IMR-90 (cell line): ENCODE data around the gene LRRC31. TPM values are rescaled to one million over a fixed set of nuclear protein-coding genes. Genes with fewer than 3 reads are reported as not detected.
A peak's percentile ranks its signal among the peaks of the same experiment; 100 is the strongest.

Experiments
- ATAC-seq: fragments of 200-7000 bp; cut with Tn5 transposase; 2 replicates; pipeline ENCODE4 v1.9.1; 2020; ENCODE audit warnings: low read depth, mild to moderate bottlenecking, moderate library complexity
- BruUV-seq: library from RNA; stranded (reverse); fragments of 400-500 nt; replicated peaks from 2 replicates; lab custom pipeline; 2021; lab: Mats Ljungman, UMichigan
- CTCF ChIA-PET: fragments of 300-600 bp; formaldehyde crosslinking; extraction: SDS; loops from one replicate; lab custom pipeline; 2021; ENCODE audit warnings: antibody characterized with exemption; lab: Yijun Ruan, JAX
- POLR2A ChIA-PET: fragments of 300-600 bp; sonication (Branson Sonifier 250); formaldehyde crosslinking; loops from one replicate; lab custom pipeline; 2022; ENCODE audit warnings: antibody characterized with exemption; ENCODE audit not compliant: unreplicated experiment; lab: Charles Lee
- DNase-seq: peaks from one replicate; pipeline ENCODE4 v3.0.0; 2013
- H2AFZ ChIP-seq: replicated peaks from 2 replicates; pipeline ENCODE3; 2013; ENCODE audit warnings: low read length, mild to moderate bottlenecking; ENCODE audit not compliant: poor library complexity
- H2AK5ac ChIP-seq: 2 replicates; pipeline ENCODE4 v1.6.1; 2013; ENCODE audit warnings: low read depth, low read length, inconsistent platforms
- H2AK9ac ChIP-seq: replicated peaks from 2 replicates; pipeline ENCODE3; 2013; ENCODE audit warnings: mild to moderate bottlenecking, low read depth, low read length, moderate library complexity; ENCODE audit not compliant: poor library complexity
- H2BK120ac ChIP-seq: 2 replicates; pipeline ENCODE4 v1.6.1; 2013; ENCODE audit warnings: low read depth, low read length, inconsistent platforms
- H2BK15ac ChIP-seq: 3 replicates; pipeline ENCODE4 v1.6.1; 2013; ENCODE audit warnings: low read depth, low read length, inconsistent platforms
- H2BK20ac ChIP-seq: 2 replicates; pipeline ENCODE4 v1.6.1; 2013; ENCODE audit warnings: low read depth, mild to moderate bottlenecking, inconsistent platforms, low read length, moderate library complexity
- H2BK5ac ChIP-seq: 2 replicates; pipeline ENCODE4 v1.6.1; 2013; ENCODE audit warnings: mild to moderate bottlenecking, low read depth, low read length, inconsistent platforms; ENCODE audit not compliant: poor library complexity, severe bottlenecking
- H3K14ac ChIP-seq: replicated peaks from 2 replicates; pipeline ENCODE4 v1.6.1; 2013; ENCODE audit warnings: low read depth, low read length, inconsistent platforms
- H3K18ac ChIP-seq: 2 replicates; pipeline ENCODE4 v1.6.1; 2013; ENCODE audit warnings: low read depth, low read length, control low read depth
- H3K23ac ChIP-seq: 2 replicates; pipeline ENCODE4 v1.6.1; 2013; ENCODE audit warnings: low read depth, low read length, inconsistent platforms
- H3K27ac ChIP-seq: 2 replicates; pipeline ENCODE4 v1.5.1; 2013; ENCODE audit warnings: mild to moderate bottlenecking, control low read depth, low read length; ENCODE audit not compliant: insufficient read depth
- H3K27me3 ChIP-seq: 2 replicates; pipeline ENCODE4 v1.6.1; 2013; ENCODE audit warnings: low read length; ENCODE audit not compliant: control insufficient read depth, insufficient read depth
- H3K36me3 ChIP-seq: 2 replicates; pipeline ENCODE4 v1.6.1; 2013; ENCODE audit warnings: low read length, mixed read lengths; ENCODE audit not compliant: control insufficient read depth, insufficient read depth
- H3K4ac ChIP-seq: 2 replicates; pipeline ENCODE4 v1.6.1; 2013; ENCODE audit warnings: low read depth, low read length, inconsistent platforms
- H3K4me1 ChIP-seq: 2 replicates; pipeline ENCODE4 v1.6.1; 2013; ENCODE audit warnings: low read length, mixed read lengths; ENCODE audit not compliant: control insufficient read depth, insufficient read depth
- H3K4me2 ChIP-seq: 2 replicates; pipeline ENCODE4 v1.6.1; 2013; ENCODE audit warnings: low read depth, mild to moderate bottlenecking, control low read depth, low read length, moderate library complexity
- H3K4me3 ChIP-seq: 2 replicates; pipeline ENCODE4 v1.5.1; 2013; ENCODE audit warnings: low read depth, mild to moderate bottlenecking, control low read depth, low read length, moderate library complexity; ENCODE audit not compliant: insufficient read depth
- H3K56ac ChIP-seq: 2 replicates; pipeline ENCODE4 v1.6.1; 2013; ENCODE audit warnings: low read length, inconsistent platforms; ENCODE audit not compliant: insufficient read depth; ENCODE audit errors: extremely low read depth
- H3K79me1 ChIP-seq, 2 experiments: 2 replicates each; pipeline ENCODE4 v1.6.1; 2013; ENCODE audit warnings: low read length in 2 of 2, inconsistent platforms in 1 of 2, low read depth in 1 of 2
- H3K9ac ChIP-seq: 2 replicates; pipeline ENCODE4 v1.6.1; 2013; ENCODE audit warnings: low read depth, low read length, control low read depth
- H3K9me1 ChIP-seq: 2 replicates; pipeline ENCODE4 v1.6.1; 2013; ENCODE audit warnings: low read length, inconsistent platforms; ENCODE audit not compliant: insufficient read depth
- H3K9me3 ChIP-seq: 2 replicates; pipeline ENCODE4 v1.6.1; 2013; ENCODE audit warnings: low read length; ENCODE audit not compliant: control insufficient read depth, insufficient read depth
- H4K20me1 ChIP-seq: 2 replicates; pipeline ENCODE4 v1.6.1; 2013; ENCODE audit warnings: low read length, inconsistent platforms; ENCODE audit not compliant: insufficient read depth
- H4K5ac ChIP-seq: 2 replicates; pipeline ENCODE4 v1.6.1; 2013; ENCODE audit warnings: mild to moderate bottlenecking, low read depth, low read length, control low read depth
- H4K8ac ChIP-seq, 2 experiments: 2 replicates each; pipeline ENCODE4 v1.6.1; 2013; ENCODE audit warnings: low read depth in 2 of 2, low read length in 2 of 2, control low read depth in 1 of 2, inconsistent platforms in 1 of 2
- H4K91ac ChIP-seq: 2 replicates; pipeline ENCODE4 v1.6.1; 2013; ENCODE audit warnings: low read depth, low read length, inconsistent platforms; ENCODE audit not compliant: insufficient read depth
- BHLHE40 ChIP-seq: fragments of 150-350 bp; IDR thresholded peaks from 2 replicates; pipeline ENCODE4 v1.6.1; 2016; ENCODE audit warnings: mild to moderate bottlenecking, low read depth, low read length
- ELK1 ChIP-seq: fragments of 150-350 bp; IDR thresholded peaks from 2 replicates; pipeline ENCODE4 v1.6.1; 2016; ENCODE audit warnings: low read depth, mild to moderate bottlenecking, low read length, moderate library complexity, borderline replicate concordance
- MXI1 ChIP-seq: IDR thresholded peaks from 2 replicates; pipeline ENCODE4 v1.6.1; 2012; ENCODE audit warnings: low read depth, mild to moderate bottlenecking, low read length, moderate library complexity, borderline replicate concordance
- POLR2A ChIP-seq: IDR thresholded peaks from 2 replicates; pipeline ENCODE4 v1.6.1; 2012; ENCODE audit warnings: mild to moderate bottlenecking, low read depth, low read length
- RCOR1 ChIP-seq: IDR thresholded peaks from 2 replicates; pipeline ENCODE4 v1.6.1; 2012; ENCODE audit warnings: mild to moderate bottlenecking, low read length, improper control_type of control experiment; ENCODE audit not compliant: insufficient replicate concordance
- USF2 ChIP-seq: fragments of 150-350 bp; IDR thresholded peaks from 2 replicates; pipeline ENCODE4 v1.6.1; 2017; ENCODE audit warnings: mild to moderate bottlenecking, antibody characterized with exemption, low read length, low read depth
- WGBS, 2 experiments: methylation state at CpG; one replicate each; pipeline versions ENCODE4 v1.1.5 to v1.1.7; 2013; ENCODE audit warnings: missing lambda C conversion rate in 2 of 2; ENCODE audit not compliant: insufficient read length in 1 of 2; ENCODE audit errors: extremely low coverage in 2 of 2; 5-methylcytosine and 5-hydroxymethylcytosine counted together
- dilution Hi-C: fragments of 300-500 bp; cut with HindIII; formaldehyde crosslinking; loops from one replicate; pipeline ENCODE4 v1.14.3; 2018; ENCODE audit warnings: low sequenced_read_pairs; ENCODE audit not compliant: unreplicated experiment
- in situ Hi-C: fragments of 300-500 bp; cut with MboI; formaldehyde crosslinking; loops from 3 replicates; pipeline ENCODE4 v1.14.3; 2019; ENCODE audit warnings: low sequenced_read_pairs, inconsistent platforms, mixed read lengths
- intact Hi-C: fragments of 100-400 bp; cut with micrococcal nuclease; formaldehyde crosslinking; loops from 2 replicates; pipeline ENCODE4 v1.10.0; 2022
- polyA plus RNA-seq, 3 experiments: library from polyadenylated mRNA; depleted of rRNA; stranded (reverse); fragments of >200 nt; gene quantifications; 2 replicates each; pipeline ENCODE4 v1.2.3, GENCODE V29; 2012; ENCODE audit warnings: low replicate concordance in 1 of 3
- total RNA-seq: library from RNA; depleted of rRNA; stranded (reverse); fragments of >200 nt; gene quantifications from 2 replicates; pipeline ENCODE4 v1.2.3, GENCODE V29; 2012

LRRC31 gene
- total and polyA plus RNA-seq, 2 of the 4 experiments (the other 2 are of a cell fraction): not detected

- POLR2A ChIA-PET: interaction anchor here (0.8 kb wide), 1 partner anchor 48 kb away, joined by 3 read pairs; no protein-coding TSS in a partner anchor
- Histone ChIP-seq H3K36me3 (no peaks in the 10 kb centered on the region), H2AK5ac (peak within 1 kb of the TSS; percentile 43; the same call in 1 of the 2 replicates), H2BK20ac (peak within 1 kb of the TSS; percentile 21; the same call in 1 of the 2 replicates), H3K4me1 (peaks cover 3% of the 10 kb centered on the region), H4K20me1 (no peaks in the 10 kb centered on the region), H3K18ac (peak within 1 kb of the TSS; percentile 39; the same call in 1 of the 2 replicates), H2BK120ac (peak within 1 kb of the TSS; percentile 33), H4K91ac (peak within 1 kb of the TSS; percentile 84), H3K14ac (peak within 1 kb of the TSS; percentile 55), H3K9me3 (no peaks in the 10 kb centered on the region), H4K5ac (peak within 1 kb of the TSS; percentile 38), H2AFZ (peak within 1 kb of the TSS; percentile 99), H3K4me3 (peak within 1 kb of the TSS; percentile 29), H3K4ac (peak within 1 kb of the TSS; percentile 63), H3K4me2 (peak within 1 kb of the TSS; percentile 89), H2BK15ac (peak within 1 kb of the TSS; percentile 60; the same call in 1 of the 3 replicates), H3K56ac (peak within 1 kb of the TSS; percentile 38; the same call in 1 of the 2 replicates), H4K8ac (peak within 1 kb of the TSS; percentile 62 to 70; a peak in 3 of 4 replicates), H3K23ac (peak within 1 kb of the TSS; percentile 80), H3K9ac (peak within 1 kb of the TSS; percentile 53), H2AK9ac (peak within 1 kb of the TSS; percentile 95), H3K27me3 (no peaks in the 10 kb centered on the region), H3K79me1 (peaks cover 0 to 3% of the 10 kb centered on the region in 2 experiments; a peak in 1 of 4 replicates), H3K27ac (peak within 1 kb of the TSS; percentile 52), H3K9me1 (peaks cover 9% of the 10 kb centered on the region), H2BK5ac (peak within 1 kb of the TSS; percentile 30)
- intact Hi-C loops: loop anchor here (5.0 kb wide), 1 partner anchor 35 kb away; no protein-coding TSS in a partner anchor
- dilution Hi-C loops: no loop called here
- DNase-seq (peak; percentile 63), ATAC-seq (peak; percentile 89)
- TF ChIP-seq BHLHE40 (0 out of 2 replicates have a peak, but pooled peaks have one; percentile 26), POLR2A (no peak), MXI1 (peak; percentile 91), USF2 (no peak), RCOR1 (no peak), ELK1 (no peak)
- WGBS, 2 experiments: 5% methylated on average over 37 of the region's 56 CpGs; no CpG with 5 or more reads in 1 of the 2 experiments
- in situ Hi-C loops: no loop called here
- BruUV-seq: no TSS peak
- CTCF ChIA-PET: interaction anchor here (0.6 kb wide), 1 partner anchor 28 kb away, joined by 3 read pairs; no protein-coding TSS in a partner anchor
Observed at GRCh38 chr3:169812332-169813235, 57.2 kb downstream of the LRRC31 start, which contains the start of the genes LRRC34 and LRRIQ4. LRRC34 (minus strand) TSS chr3:169812904; CDS start chr3:169812548, 356 bp downstream. LRRIQ4 (plus strand) TSS chr3:169812870; CDS start chr3:169821922, 9,052 bp downstream.
